GM19395 (cell line): Measurements from ENCODE around the gene PLXND1.

Experiments used
- ATAC-seq: cut with Tn5 transposase; IDR thresholded peaks from one replicate; pipeline ENCODE4 v1.9.1; 2021; ENCODE audit warnings: mild to moderate bottlenecking, moderate library complexity; ENCODE audit not compliant: unreplicated experiment

The PLXND1 gene

DNA sequence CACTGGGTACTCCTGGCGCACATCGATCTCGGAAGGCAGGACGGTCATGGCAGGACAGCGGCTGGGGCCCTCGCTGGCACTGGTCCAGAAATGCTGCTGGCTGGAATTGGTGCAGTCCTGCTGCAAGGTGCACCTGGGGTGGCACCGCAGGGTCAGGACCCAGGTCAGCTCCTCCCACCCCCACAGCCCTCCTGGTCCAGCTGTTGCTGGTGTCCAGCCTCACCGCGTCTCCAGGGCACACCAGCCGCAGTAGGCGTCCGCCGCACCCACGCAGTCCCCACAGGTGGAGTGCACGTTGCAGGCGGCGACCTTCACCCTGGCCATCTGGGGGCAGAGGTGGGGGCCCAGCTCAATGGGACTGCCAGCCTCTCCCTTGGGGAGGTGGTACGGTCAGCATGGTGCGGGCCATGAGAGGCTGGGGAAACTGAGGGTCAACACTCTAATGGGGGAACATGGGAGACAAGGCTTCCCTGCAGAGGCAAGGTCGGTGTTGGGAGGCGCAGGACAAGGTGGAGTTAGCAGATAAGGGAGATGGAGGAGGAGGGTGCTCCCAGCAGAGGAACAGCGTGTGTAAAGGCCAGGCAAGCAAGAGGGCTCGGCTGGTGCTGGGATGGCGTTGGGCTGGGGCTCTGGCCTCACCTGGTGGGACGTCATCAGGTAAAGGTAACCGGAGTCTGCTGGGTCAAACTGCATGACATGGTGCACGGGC lies 20.4 kb downstream of the PLXND1 start:
- no peak for ATAC-seq

DNA sequence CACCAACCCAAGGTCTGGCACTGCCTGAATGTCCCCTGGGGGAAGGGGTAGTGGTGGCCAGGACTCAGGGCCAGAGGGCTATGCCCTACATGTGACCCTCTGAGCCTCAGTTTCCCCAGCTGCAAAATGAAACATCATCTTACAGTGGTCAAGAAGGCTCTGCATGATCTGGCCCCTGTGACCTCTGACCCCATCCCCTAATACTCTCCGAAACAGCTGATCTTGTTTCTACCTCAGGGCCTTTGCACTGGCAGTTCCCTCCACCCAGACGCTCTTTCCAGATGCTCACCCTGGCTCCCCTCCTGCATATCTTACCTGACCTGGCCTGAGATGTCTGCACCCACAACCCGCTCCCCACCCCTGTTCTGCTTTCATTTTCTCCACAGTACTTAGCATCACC lies 21.8 kb downstream of the PLXND1 start:
- no peak for ATAC-seq

DNA sequence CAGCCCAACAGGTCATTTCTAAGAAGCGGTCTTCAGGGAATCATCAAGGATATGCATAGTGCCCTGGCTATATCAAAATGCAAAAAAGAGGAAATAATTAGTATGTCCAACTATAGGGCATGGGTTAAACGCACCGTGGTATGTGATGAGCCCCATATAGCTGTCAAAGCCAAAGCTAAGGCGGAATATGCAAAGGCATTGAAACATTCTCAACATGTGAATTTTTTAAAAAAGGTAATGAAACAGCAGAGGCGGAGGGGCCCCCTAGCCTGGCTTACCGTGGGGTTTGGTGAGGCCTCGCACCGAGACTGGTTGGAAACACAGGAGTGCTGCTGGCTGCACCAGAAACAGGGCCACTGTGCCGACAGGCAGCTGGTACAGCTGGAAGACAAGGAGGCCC lies 23.2 kb downstream of the PLXND1 start:
- ATAC-seq: no peak

DNA sequence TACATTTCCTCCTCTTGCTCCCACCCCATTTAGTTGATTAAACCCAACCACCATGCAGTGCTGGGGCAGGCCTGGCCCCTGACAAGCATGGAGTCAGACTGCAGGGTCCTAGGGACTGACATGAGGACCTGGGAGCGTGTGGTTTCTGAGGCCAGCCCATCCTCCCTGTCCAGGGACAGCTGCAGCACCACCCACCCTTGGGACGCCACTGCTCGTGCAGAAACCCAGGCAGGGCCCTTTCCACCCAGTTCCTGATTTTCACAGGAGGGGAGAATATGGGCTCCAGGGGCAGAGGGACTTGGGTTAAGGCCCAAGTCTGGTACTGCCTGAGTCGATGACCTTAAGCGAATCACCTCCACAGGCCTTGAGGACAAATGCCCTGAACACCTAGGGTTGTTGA lies 23.7 kb downstream of the PLXND1 start:
- ATAC-seq: no peak

DNA sequence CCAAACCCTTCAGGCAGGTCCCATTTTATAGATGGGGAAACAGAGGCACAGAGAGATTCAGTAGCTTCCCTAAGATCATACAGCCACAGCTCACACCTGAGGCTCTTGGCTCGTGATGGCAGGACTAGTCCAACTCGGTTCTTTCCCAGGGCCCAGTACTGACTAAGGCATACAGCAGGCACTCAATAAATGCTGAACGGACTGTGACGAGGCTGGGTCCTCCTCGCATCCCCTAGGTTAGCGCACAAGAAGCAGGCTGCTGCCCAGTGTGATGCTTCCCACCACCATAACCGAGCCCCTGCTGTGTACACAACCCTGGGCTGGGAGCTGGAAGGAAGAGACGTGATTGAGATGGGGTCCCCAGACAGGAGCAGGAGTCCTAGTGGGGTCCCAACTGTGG lies 24.9 kb downstream of the PLXND1 start:
- ATAC-seq: no peak

DNA sequence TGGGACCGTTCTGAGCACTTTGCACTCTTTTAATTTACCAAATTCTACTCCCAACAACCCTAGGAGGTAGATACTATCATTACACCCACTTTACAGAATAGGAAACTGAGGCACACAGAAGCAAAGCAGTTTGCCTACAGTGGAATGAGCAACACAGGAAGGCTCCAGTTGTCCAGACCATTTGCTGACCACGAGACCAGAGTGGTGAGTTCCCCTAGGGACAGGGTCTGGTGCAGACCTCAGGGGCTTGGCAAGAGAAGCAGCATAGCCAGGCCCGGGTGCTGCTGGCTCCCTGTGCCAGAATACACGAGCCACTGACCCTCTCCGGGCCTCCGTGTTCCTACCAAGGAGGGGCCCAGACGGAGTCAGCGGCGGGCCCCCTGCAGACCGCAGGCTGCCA lies 26.5 kb downstream of the PLXND1 start:
- no peak for ATAC-seq

DNA sequence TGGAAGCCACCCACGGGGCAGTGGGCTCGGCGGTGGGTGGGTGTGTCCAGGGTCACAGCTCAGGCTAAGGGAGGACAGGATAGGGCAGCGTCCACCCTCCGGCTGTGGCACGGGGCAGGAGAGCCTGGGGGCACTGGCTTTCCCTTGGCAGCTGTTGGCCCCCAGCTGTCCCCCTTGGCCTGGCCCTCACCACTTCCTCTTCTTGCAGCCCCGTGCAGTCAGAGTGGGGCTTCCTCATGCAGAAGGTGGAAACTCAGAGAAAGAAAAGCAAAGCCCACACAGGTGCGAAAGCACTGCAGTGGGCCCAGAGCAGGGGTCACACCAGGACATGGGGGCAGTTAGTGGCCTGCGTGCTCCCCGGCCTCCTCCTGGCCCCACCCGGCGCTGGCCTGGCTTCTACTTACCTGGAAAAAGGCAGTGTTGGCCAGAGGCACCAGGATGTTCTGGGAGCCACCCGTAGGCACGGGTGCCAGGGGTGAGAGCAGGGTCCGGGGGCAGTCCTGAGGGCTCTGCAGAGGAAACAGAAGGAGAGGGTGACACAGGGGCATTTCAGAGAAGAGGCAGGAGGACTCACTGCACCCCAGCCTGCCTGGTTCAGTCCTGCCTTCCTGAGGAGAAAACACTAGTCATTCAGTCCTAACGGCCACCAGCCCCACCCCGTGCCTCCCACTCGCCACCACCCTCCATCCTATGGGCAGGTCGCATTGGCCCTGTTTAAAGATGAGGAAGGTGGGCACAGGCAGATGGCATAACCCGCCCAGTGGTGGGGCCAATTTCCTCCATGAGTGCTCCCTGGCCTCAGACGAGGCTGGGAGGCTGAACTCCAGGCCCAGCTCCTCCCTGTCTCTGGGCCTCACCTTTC lies 28.3 kb downstream of the PLXND1 start:
- ATAC-seq: no peak

DNA sequence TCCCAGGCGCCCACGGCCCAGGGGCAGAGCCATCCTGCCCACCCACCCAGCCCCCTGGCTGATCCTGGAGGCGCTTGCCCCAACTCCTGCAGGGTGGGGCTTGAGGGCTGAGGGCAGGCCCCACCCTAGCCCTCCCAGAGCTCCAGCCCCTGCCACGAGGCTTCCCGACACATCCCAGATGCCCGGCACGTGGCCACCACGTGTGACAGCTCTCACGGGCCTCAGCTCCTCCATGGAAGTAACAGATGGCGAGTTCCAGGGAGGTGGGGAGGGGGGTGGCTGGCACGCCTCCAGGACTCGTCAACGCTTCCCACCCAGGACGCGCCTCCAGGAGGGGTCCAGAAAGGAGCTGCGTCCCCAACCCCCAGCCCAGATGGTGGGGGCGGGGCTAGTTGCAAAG lies 29.1 kb downstream of the PLXND1 start:
- ATAC-seq: peak; percentile 20

DNA sequence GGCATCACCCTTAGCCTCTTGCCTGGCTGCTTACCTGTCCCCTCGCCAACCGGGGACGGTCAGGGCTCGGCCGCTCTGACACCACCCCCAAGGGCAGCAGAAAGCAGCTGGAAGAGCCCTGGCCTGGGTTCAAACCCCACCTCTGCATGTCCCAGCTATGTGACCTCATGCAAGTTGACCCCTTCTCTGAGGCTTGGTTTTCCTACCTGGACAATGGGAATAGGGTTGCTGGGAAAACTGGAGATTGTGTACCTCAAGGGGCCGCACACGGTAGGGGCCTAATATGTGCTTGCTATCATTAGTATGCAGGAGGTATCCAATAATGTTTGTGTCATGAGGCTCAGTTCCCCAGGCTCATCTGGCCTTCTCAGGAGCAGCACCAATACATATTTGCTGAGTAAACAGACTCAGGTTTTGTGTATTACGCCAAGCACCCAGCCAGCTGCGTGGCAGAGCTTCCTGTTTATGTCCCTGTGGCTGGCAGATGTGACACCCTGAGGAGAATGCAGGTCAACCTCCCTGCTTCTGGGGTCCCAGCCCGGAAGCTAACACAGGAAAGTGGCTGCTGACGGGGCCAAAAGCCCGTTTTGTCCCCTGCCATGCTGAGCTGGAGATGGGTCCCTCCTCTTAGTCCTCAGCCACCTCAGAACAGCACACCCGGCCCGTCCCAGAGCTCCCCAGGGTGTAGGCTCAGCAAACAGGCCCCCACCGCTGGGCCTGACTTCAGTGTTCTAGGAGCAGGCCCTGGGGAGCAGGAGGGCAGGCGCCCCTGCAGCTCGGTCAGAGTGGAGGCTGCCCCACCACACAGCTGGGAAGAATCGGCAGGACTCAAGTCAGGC lies 29.7 kb downstream of the PLXND1 start:
- peak; percentile 50 for ATAC-seq

DNA sequence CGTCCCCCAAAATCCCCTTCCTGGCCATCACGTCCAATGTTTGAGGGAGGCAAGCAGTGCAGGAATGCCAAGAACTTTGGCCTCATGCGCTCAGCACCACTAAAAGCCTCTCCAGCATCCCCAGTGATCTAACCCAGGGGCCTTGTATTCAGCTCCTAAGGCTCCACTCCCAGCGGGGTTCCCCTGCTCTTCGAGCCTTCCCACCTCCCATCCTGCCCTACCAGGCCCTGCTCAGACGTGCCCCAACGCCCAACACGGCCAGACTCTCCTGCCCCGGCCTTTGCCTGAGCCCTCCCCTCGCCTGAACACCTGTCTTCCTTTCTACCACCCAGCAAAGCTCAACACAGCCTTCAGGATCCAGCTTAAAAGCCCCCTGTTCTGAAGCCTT lies 30.5 kb downstream of the PLXND1 start:
- no peak for ATAC-seq

DNA sequence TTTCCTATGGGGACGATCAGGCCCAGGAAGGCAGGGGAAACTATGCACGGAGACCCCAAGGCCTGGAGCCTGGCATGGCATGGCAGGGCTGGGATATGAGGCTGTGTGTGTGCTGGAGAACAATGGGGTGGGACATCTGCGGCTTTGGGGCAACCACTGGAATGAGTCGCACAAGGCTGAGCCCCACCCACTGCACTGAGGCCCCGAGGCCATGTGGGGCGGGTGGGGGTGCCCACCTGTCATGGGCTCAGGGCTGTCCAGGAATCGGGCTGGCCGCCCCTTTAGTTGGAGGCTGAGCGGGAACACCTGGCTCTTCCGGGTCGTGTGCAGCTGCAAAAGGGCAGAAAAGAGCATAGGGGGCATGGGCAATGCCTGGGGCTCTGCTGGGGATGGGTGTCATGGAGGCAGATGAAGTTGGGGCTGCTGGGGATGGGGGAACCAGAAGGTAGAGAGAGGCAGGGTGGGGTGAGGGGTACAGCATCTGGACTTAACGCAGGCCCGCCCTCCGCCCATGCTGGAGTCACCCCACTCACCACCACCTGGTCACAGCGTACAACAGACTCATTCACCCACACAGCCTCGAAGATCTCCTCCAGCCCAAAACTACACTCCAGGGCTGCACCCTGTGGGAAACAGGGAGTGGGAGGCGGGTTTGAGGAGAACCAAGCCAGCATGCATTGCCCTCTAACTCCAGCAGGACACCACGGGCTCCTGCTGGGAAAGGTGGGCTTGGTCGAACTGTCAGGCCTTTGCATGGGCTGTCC lies 31.1 kb downstream of the PLXND1 start:
- ATAC-seq: no peak

DNA sequence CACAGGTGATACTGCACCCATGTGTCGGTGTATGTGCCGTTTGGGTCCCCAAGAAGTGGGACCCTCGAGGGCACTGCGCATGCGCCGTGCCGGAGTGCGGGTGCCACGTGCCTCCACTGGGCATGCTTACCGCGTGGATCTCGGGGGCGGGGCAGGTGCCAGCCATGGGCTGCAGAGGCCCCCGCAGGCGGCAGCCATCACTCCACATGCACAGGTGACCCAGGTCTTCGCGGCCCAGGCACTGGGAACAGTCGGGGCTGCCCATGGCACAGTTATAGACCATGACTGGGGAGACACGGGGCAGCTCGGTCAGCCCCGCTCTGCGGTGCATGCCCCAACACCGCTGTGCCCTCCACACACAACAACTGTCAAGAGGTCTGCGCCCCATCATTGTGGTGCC lies 32.3 kb downstream of the PLXND1 start:
- no peak for ATAC-seq

DNA sequence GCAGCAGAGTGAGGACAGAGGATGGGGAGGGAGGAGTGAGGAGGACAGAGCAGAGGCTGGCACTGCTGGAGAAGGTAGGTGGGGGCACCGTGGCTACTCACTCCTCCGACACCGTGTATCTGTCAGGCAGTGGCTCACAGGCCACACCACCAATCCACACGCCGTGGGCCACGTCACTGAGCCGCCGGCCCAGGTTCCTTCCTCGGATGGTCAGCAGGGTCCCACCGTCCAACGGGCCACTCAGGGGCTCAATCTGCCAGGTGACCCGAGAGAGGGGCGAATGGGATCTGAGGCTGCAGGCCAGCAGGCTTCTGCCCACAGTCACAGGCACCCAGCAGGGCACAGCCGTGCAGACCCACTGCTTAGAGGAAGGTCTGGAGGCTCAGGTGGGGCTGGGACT lies 33.0 kb downstream of the PLXND1 start:
- no peak for ATAC-seq

DNA sequence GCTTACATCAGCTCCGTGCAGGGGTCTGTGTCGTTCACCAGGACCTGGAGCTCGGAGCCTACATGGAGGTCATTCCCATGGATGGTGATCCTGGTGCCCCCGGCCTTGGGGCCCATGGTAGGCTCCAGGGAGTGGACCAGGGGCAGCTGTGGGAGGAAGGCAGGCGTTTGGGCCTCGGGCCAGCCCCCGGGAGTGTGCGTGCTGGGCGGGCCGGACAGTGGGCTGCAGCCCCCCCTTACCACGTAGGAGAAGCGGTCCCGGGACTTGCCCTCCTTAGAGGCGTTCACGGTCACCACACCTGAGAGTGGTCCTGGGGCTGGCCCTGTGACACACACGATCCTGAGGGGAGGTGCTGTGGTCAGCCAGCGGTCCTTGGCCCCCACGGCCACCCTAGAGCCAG lies 33.9 kb downstream of the PLXND1 start:
- ATAC-seq: no peak

DNA sequence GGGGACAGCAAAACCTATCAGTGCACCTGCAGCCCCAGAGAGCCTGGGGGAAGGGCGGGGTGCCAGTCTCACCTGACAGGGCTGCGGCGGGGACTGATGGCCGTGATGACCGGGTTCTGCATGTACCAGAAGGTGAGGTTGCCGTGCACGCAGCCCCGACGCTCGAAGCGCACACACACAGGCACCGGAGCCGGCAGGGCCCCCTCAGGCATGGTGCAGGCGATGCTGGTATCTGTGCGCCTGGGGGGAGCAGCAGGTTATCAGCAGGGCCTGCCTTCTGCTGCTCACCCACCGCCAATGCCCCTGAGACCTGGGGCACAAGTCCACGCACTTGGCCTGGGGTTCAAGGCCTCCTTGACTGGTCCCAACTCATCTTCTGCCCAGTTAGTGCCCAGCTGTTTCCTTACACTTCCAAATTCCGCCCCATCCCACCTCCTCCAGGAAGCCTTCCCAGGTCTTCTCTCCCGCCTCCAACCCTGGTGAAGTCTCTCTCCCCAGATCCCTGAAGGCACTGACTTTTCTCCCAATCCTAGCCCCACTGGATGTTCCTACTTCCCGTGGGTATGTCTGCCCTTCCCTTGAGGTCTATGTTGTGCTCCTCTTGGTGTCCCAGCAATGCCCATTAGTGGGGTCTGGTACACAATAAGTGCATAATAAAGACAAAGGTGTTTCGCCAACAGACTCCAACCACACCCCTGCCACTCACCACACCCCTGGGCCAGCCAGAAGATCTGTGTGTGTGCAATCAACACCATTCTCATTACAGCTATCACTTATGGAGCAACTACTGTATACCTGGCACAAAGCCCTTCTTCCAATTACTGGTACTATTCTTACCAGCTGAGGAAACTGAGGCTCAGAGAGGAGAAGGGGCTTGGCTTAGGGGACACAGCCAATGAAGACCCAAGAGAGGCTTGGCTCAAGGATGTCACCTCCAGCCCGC lies 34.6 kb downstream of the PLXND1 start:
- no peak for ATAC-seq

DNA sequence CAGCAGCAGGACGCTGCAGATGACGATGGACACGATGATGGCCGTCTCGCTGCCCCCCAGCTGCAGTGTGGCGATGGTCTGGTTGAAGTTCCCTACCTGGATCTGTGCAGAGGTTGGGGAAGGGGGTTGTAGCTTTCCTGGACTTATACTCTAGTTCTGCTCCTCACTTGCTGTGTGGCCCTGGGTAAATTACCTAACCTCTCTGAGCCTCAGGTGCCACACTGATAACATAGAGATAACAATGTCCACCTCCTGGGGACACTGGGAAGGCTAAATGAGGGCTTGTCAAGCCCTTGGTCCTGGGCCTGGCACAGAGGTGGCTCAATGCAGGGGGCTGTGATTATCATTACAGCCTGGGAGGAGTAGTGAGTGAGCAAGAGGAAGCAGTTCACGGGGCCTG lies 36.6 kb downstream of the PLXND1 start:
- no peak for ATAC-seq

DNA sequence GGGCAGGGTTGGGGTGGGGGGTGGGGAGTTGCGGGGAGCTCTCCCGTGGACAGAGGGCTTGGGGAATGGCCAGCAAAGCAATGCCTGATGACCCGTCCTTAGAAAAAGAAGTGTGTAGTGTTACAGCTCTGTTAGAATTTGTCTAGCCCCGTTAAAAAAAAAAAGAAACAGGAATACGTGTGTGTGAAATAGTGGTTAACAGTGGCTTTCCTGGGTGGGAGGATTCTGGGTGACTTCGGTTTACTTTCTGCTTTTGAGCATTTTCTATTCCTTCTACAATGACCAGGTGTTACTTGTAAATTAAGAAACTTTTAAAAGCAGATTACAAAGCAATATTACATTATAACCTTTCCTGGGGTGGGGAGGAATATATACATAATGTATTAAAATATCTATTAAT lies 38.5 kb downstream of the PLXND1 start:
- no peak for ATAC-seq

DNA sequence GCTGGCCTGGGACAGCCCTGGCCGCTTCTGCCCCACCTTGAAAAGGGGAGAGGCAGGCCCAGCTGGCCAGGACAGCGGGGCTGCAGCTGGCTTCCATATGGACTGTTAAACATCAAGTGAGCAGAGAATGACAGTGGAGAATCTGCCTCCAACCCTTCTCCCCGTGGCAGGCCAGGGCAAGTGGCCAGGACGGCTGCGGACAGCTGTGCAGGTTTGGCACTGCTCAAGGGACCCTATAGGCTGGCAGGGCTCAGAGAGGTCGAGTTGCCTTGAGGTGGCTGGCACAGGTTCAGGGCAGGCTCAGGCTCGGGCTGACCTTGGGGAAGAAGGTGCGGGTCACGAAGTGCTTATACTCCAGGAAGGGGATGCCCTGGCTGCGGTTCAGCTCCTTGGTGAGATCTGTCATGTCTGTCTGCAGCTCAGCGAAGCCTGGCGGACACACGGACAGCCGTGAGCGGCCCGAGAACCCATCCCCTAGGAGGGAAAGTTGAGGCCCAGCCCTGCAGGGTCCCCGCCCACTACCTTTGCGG lies 39.2 kb downstream of the PLXND1 start:
- ATAC-seq: no peak

DNA sequence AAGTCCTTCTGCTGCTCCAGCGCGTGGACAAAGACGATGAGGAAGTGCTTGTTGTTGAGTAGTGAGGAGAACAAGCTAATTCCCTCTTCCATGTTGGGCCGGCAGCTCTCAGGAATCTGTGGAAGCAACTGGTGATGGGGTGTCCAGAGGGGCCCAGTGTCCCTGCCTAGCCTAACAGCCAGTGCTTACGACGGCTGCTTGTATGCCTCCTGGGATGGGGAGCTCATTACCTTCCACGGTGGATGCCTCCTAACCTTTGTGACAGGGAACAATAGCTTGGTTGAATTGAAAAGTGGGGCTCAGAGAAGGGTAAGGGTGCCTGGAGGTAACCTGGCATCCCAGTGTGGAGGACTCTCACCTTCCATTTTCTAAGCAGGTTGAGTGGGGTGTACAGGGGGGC lies 40.6 kb downstream of the PLXND1 start:
- no peak for ATAC-seq
